GM19397 (cell line): Measurements from ENCODE around the gene ATOSB.
"Not testable (repeated sequence)": the region's sequence is repeated elsewhere in the genome, so short reads cannot be mapped to it uniquely, and the experiment has no call there.

Experiments
- ATAC-seq: cut with Tn5 transposase; IDR thresholded peaks from one replicate; pipeline ENCODE4 v1.9.1; 2021; ENCODE audit warnings: mild to moderate bottlenecking, moderate library complexity; ENCODE audit not compliant: unreplicated experiment

The ATOSB gene, protein sequence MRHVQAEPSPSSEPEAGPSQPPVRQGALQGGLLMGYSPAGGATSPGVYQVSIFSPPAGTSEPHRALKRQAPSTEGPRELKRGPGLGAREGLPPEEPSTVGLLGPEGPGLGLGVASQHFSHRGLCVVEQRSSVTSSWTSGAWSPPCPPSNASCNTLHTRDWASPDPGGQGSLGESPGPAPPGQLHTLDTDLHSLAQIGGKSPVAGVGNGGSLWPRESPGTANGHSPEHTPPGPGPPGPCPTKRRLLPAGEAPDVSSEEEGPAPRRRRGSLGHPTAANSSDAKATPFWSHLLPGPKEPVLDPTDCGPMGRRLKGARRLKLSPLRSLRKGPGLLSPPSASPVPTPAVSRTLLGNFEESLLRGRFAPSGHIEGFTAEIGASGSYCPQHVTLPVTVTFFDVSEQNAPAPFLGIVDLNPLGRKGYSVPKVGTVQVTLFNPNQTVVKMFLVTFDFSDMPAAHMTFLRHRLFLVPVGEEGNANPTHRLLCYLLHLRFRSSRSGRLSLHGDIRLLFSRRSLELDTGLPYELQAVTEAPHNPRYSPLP

GRCh38 chr9:35115680-35116538 lies at the start of gene ATOSB:
Gene ATOSB (minus strand): TSS chr9:35115862. CDS start chr9:35108274, 7,588 bp downstream.
- ATAC-seq, result peak; percentile 56

- ATAC-seq, result no peak
These were observed 49.0 kb upstream of the ATOSB start for GRCh38 chr9:35164711-35165110.

DNA sequence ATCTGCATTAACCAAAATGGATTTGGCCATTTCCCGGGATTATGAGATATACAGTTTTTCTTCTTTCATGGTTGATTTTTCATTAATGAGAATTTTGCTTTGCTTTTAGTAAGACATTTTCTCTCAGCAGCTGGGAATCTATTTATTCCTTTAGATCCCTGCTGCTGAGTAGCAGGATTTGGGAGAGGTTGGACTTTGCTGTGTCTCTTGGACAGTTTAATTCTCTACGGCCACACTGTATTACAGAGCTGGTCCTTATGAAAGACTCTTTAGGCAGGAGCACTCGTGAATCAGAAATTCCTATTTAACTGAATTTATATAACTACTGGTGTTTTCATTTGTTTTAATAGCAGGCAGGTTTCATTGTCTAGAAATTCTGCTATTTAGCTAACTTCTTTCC lies 47.8 kb upstream of the ATOSB start:
- no peak for ATAC-seq

DNA sequence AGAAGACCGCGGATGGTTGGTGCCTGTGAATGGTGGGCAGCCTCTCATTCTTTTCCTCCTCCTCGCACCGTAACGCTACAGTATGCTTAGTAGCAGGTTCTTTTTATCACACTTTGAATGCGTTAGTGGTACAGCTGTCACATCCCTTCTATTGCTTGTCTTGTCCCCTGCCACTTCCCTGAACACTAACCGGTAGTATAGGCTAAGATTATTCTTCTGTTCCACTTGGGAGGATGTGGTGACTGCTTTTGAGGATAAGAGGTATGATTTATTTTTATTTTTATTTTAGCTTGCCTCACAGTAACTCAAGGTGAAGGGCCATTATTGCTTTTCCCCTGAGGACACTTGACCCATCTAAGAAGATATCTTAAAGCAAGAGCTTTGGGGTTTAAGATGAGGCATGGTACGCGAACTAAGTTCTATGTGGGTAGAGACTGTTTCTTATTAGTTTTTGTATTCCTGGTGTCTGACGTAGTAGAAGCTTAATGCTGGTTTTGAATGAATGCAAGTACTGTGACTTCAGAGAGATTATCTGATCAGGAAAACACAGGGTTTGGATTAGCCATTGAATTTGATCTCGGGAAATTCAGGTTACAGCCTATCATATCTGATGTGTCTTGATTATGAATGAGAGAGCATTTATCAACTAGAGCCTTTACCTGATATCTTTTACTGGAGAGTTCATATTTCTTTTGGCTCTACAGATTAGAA lies 47.1 kb upstream of the ATOSB start:
- ATAC-seq, result no peak

DNA sequence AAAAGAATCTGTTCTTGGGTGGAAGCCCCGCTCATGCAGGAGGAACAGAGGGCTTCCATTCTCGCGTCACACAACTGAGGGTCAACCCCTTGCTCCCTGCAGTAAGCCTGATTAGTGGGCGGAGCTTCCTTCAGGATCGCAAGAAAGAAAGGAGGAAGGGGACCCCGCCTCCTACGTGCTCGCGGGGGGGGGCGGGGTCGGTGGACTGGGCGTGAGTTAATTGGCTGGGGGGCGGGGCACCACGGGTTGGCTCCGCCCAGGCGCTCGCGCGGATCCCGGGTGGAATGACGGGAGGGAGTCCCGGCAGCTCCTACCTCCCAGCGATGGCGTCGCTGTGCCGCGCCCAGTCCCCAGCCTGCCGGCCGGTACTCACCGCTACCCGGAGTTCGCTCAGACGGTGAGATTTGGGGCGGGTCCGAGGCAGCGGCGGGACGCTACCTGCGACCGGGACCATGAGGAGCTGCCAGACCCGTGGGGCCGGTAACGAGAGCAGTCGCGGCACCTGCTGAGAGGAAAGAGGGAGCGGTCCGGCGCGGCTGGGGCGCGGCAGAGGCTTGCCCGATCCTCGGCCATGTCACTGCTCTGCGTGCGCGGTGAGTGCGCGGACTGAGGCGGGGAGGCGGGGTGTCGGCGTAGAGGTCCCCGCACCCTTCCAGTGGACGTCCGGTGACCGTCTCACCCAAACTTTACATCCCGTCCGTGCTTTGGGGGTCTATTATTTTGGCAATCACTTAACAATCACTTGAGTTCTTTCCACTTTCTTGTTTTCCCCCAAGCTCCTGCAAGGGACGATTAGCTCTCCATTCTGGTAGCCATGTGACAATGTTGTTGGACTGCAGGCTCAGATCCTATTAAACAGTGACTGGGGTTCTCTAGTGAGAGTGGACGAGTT lies 46.3 kb upstream of the ATOSB start, which contains the start of gene UNC13B:
TSS of gene UNC13B (plus strand) at position 297 of the 892 bp plus-strand sequence. CDS start at position 572, 275 bp downstream.
- no peak for ATAC-seq

DNA sequence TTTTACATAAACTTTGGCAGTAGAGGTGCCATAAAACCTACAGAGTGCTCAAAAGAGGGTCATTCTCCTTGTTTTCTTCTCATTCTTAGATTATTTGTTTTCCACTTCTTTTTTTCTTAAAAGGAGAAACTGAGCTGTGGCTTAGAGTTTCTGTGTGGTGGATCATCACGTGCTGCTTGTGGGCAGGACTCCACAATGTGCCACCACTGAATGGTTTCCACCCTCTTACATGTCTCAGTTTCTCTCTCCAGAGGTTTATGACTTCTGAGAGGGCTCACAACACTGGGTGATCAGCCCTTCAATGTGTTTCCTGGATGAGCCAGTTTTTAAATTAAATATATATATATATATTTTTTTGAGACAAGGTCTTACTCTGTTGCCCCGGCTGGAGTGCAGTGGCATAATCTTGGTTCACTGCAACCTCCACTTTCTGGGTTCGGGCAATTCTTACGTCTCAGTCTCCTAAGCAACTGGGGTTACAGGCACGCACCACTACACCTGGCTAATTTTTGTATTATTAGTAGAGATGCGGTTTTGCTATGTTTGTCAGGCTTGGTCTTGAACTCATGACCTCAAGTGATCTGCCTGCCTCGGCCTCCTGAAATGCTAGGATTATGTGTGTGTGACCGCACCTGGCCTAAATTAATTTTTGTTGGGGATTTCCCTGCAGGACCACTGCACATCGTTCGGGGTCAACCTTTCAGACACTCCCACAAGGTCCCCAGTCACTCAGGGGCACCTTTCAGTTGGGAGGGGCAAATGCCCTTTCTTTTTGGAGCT lies 43.0 kb upstream of the ATOSB start:
- ATAC-seq, result no peak

DNA sequence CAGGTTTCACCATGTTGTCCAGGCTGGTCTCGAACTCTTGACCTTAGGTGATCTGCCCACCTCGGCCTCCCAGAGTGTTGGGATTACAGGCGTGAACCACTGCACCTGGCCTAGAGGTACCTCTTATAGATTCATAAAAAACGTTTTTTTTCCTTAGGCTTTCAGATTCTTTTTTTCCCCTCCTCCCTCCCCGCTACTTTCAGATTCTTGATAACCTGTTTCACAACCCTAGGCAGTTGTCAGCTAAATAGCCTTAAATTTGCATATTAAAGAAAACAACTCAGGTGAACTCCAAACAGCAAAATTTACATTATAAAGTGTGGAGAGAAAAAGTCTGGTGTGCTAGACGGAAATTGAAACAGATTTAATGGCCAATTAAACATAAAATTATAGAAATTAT lies 42.2 kb upstream of the ATOSB start:
- ATAC-seq, result not testable (repeated sequence)

DNA sequence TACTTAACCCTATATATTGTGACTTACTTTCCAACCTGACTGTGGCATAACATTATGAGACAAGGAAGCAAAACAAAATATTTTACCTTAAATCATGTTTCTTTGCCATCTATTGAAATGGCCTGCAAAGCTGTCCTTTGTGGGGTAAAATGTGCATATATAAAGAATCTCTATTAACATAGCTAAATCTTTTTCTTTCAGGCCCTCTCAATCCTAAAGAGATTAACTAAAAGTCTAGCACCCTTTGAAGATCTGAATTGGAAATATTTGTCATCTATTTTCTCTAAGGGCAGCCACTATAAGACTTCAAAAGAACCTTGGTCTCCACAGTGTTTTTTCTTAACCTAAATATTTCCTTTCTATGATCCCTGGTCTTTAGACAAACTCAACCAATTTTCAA lies 41.1 kb upstream of the ATOSB start:
- ATAC-seq, result no peak

- ATAC-seq, result no peak
These were observed 37.3 kb upstream of the ATOSB start for GRCh38 chr9:35152926-35153325.

DNA sequence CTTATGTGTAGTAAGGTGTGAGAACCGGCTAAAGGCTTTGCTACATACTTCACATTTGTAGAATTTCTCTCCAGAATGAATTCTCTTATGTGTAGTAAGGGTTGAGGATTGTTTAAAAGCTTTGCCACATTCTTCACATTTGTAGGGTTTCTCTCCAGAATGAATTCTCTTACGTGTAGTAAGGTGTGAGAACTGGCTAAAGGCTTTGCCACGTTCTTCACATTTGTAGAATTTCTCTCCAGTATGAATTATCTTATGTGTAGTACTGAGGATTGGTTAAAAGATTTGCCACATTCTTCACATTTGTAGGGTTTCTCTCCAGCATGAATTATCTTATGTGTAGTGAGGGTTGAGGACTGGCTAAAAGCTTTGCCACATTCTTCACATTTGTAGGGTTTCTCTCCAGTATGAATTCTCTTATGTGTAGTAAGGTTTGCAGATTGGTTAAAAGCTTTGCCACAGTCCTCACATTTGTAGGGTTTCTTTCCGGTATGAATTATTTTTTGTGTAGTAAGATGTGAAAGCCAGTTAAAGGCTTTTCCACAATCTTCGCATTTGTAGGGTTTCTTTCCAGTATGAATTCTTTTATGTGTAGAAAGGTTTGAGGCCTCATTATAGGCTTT lies 32.4 kb upstream of the ATOSB start:
- not testable (repeated sequence) for ATAC-seq

DNA sequence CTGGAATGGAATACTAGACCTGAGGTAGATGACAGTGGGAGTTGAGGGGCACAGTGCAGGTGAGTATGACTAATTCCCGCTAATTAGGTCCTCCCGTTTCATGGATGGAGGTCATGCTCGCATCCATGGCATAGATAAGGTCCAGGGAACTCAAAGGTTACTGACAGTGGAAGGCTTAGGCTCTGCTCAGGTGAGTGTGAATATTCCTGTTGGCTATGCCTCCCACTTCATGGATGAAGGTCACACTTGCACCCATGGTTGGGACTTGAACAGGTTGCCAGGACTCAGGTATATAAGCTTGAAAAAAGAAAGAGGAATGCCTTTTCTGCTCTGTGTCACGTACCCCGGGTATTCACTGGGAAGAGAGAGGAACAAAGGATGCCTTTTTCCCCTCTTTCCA lies 26.4 kb upstream of the ATOSB start:
- ATAC-seq, result no peak

GRCh38 chr9:35140093-35140492 lies 24.4 kb upstream of the ATOSB start:
- no peak for ATAC-seq

DNA sequence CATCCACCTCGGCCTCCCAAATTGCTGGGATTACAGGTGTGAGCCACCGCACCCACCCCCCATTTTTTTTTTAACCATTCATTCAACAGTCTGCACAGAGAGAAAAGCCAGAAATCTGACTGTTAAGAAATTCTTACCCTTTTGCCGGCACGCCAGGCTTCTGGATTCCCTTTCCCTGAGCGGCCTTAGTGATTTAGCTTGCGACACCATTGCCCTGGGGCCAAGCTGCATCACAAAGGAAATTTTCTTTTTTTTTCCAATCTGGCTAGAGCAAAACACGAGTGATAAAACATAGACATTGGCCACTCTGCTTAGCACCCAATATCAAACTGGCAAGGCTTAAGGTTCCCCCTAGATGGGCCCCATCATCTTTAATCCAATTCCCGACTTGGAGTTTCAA lies 21.2 kb upstream of the ATOSB start:
- no peak for ATAC-seq

DNA sequence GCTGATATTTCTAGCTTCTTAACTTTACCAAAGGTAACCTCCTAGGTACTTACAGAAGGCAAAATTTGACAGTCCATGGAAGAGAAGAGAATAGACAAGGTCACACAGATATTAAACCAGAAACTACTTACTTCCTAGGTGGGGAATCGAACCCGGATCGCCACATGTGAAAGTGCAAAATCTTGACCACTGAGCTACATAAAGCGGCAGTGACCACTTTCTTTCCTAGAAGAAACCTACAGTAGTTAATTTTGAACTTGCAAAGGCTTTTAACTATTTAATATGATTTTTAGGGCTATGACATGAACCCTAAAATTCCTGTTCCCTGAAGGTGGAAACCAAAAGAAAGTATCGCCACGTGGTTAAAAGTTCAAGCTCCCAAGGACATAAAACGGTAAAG lies 20.3 kb upstream of the ATOSB start:
- no peak for ATAC-seq

- no peak for ATAC-seq
These were observed 19.3 kb upstream of the ATOSB start for GRCh38 chr9:35134920-35135319.

GRCh38 chr9:35116898-35117551 lies 1.4 kb upstream of the ATOSB start:
- peak; percentile 45 for ATAC-seq

DNA sequence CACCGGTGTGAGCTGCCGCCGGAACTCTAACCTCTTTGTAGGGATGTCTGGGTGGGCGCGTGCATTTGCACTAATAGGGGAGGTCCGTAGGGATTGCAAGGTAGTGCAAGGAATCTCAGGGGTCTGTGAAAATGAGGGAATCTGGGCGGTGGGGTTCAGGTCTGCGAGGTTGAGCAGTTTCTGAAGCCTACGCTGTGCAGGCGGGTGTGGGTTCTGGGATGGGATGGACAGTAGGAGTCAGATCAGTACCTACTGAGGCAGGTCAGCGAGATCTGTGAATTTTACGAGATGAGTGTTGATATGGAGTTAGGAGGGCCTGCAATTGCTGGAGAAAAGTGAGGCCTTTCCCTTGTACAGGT lies 856 bp upstream of the ATOSB start:
- ATAC-seq, result peak; percentile 4
